Astrocyte (in vitro differentiated cells and primary cell): Measurements from ENCODE around the gene KY. TPM values are rescaled to one million over a fixed set of nuclear protein-coding genes. Genes with fewer than 3 reads are reported as not detected.

Source experiments
- DNase-seq: peaks from one replicate; pipeline ENCODE4 v3.0.0-alpha.2; 2010; ENCODE audit warnings: low read depth
- FAIRE-seq: peaks from 2 replicates; lab custom pipeline; 2011; peaks lifted over from hg19 to GRCh38; lab: Jason Lieb, UNC
- H2AFZ ChIP-seq: 2 replicates; pipeline ENCODE4 v1.6.0; 2012; ENCODE audit warnings: low read depth, low read length, inconsistent platforms
- H3K27ac ChIP-seq: 2 replicates; pipeline ENCODE4 v1.5.1; 2011; ENCODE audit warnings: low read depth, low read length, inconsistent platforms
- H3K27me3 ChIP-seq: 2 replicates; pipeline ENCODE4 v1.6.0; 2011; ENCODE audit warnings: low read length, inconsistent platforms; ENCODE audit not compliant: insufficient read depth
- H3K36me3 ChIP-seq: 2 replicates; pipeline ENCODE4 v1.5.1; 2011; ENCODE audit warnings: low read length, inconsistent platforms; ENCODE audit not compliant: insufficient read depth
- H3K4me1 ChIP-seq: 2 replicates; pipeline ENCODE4 v1.5.1; 2011; ENCODE audit warnings: low read length, inconsistent platforms; ENCODE audit not compliant: insufficient read depth
- H3K4me2 ChIP-seq: 2 replicates; pipeline ENCODE4 v1.6.0; 2012; ENCODE audit warnings: low read length, inconsistent platforms
- H3K4me3 ChIP-seq: 2 replicates; pipeline ENCODE4 v1.5.1; 2011; ENCODE audit warnings: low read depth, mild to moderate bottlenecking, low read length, inconsistent platforms; ENCODE audit not compliant: insufficient read depth
- H3K79me2 ChIP-seq: 2 replicates; pipeline ENCODE4 v1.6.0; 2012; ENCODE audit warnings: mild to moderate bottlenecking, low read length, inconsistent platforms; ENCODE audit not compliant: insufficient read depth
- H3K9ac ChIP-seq: 2 replicates; pipeline ENCODE4 v1.6.0; 2012; ENCODE audit warnings: mild to moderate bottlenecking, low read length, inconsistent platforms
- H3K9me3 ChIP-seq: 2 replicates; pipeline ENCODE4 v1.5.1; 2012; ENCODE audit warnings: low read depth, mild to moderate bottlenecking, low read length, inconsistent platforms; ENCODE audit not compliant: insufficient read depth
- H4K20me1 ChIP-seq: 2 replicates; pipeline ENCODE4 v1.6.0; 2012; ENCODE audit warnings: low read length, inconsistent platforms; ENCODE audit not compliant: insufficient read depth
- H3K27ac Mint-ChIP-seq: one replicate; pipeline ENCODE4 v1.8.0; 2021; ENCODE audit warnings: mild to moderate bottlenecking, mixed read lengths; ENCODE audit not compliant: unreplicated experiment
- H3K27me3 Mint-ChIP-seq: one replicate; pipeline ENCODE4 v1.8.0; 2021; ENCODE audit warnings: low read depth, mixed read lengths; ENCODE audit not compliant: unreplicated experiment
- H3K36me3 Mint-ChIP-seq: one replicate; pipeline ENCODE4 v1.8.0; 2021; ENCODE audit warnings: low read depth, mixed read lengths; ENCODE audit not compliant: unreplicated experiment
- H3K4me1 Mint-ChIP-seq: one replicate; pipeline ENCODE4 v1.8.0; 2021; ENCODE audit warnings: low read depth, mixed read lengths; ENCODE audit not compliant: unreplicated experiment
- H3K4me3 Mint-ChIP-seq: one replicate; pipeline ENCODE4 v1.8.0; 2021; ENCODE audit warnings: mild to moderate bottlenecking, moderate library complexity, mixed read lengths; ENCODE audit not compliant: unreplicated experiment
- H3K9me3 Mint-ChIP-seq: one replicate; pipeline ENCODE4 v1.8.0; 2021; ENCODE audit warnings: mild to moderate bottlenecking, mixed read lengths; ENCODE audit not compliant: unreplicated experiment
- EZH2 ChIP-seq: IDR thresholded peaks from 2 replicates; pipeline ENCODE4 v1.6.1; 2012; ENCODE audit warnings: mild to moderate bottlenecking, low read length, inconsistent platforms; ENCODE audit not compliant: insufficient read depth
- total RNA-seq: library from RNA; stranded (reverse); gene quantifications from 2 replicates; pipeline ENCODE4 v1.2.1, GENCODE V29; 2021
- TF ChIP-seq, protein P1 (sequence below): IDR thresholded peaks from 2 replicates; pipeline ENCODE4 v1.5.1; 2011; ENCODE audit warnings: low read depth, mild to moderate bottlenecking, inconsistent platforms, low read length, moderate library complexity; ENCODE audit not compliant: insufficient read depth

KY gene
- total RNA-seq, 1 donor from 2014 or later, result 0.11 TPM

GRCh38 chr3:134563601-134564000 is 87.2 kb downstream of the KY start:
- Mint-ChIP-seq H3K4me1 (no peaks in the 10 kb centered on the region), H3K27ac (no peak overlapping the region), H3K27me3 (no peaks in the 10 kb centered on the region), H3K9me3 (peaks cover 7% of the 10 kb centered on the region), H3K36me3 (peaks cover 19% of the 10 kb centered on the region), H3K4me3 (no peak overlapping the region)
- Histone ChIP-seq H3K4me3 (no peak overlapping the region), H4K20me1 (no peaks in the 10 kb centered on the region), H3K9me3 (no peaks in the 10 kb centered on the region), H3K36me3 (no peaks in the 10 kb centered on the region), H3K4me2 (no peak overlapping the region), H3K9ac (no peak overlapping the region), H2AFZ (no peak overlapping the region), H3K27me3 (no peaks in the 10 kb centered on the region), H3K27ac (no peak overlapping the region), H3K4me1 (no peaks in the 10 kb centered on the region), H3K79me2 (no peaks in the 10 kb centered on the region)
- DNase-seq, result no peak
- FAIRE-seq, result no peak
- TF ChIP-seq, protein P1, sequence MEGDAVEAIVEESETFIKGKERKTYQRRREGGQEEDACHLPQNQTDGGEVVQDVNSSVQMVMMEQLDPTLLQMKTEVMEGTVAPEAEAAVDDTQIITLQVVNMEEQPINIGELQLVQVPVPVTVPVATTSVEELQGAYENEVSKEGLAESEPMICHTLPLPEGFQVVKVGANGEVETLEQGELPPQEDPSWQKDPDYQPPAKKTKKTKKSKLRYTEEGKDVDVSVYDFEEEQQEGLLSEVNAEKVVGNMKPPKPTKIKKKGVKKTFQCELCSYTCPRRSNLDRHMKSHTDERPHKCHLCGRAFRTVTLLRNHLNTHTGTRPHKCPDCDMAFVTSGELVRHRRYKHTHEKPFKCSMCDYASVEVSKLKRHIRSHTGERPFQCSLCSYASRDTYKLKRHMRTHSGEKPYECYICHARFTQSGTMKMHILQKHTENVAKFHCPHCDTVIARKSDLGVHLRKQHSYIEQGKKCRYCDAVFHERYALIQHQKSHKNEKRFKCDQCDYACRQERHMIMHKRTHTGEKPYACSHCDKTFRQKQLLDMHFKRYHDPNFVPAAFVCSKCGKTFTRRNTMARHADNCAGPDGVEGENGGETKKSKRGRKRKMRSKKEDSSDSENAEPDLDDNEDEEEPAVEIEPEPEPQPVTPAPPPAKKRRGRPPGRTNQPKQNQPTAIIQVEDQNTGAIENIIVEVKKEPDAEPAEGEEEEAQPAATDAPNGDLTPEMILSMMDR, result no peak
- no peak for TF ChIP-seq EZH2

GRCh38 chr3:134562055-134562454 is 88.8 kb downstream of the KY start:
- no peak overlapping the region for H3K27ac Mint-ChIP-seq
- DNase-seq (no peak), FAIRE-seq (no peak)
- Histone ChIP-seq H3K27ac (no peak overlapping the region), H3K9me3 (no peaks in the 10 kb centered on the region), H3K9ac (no peak overlapping the region), H3K79me2 (no peaks in the 10 kb centered on the region), H3K27me3 (no peaks in the 10 kb centered on the region), H3K4me2 (no peak overlapping the region), H3K4me3 (no peak overlapping the region), H3K36me3 (no peaks in the 10 kb centered on the region), H3K4me1 (no peaks in the 10 kb centered on the region), H4K20me1 (no peaks in the 10 kb centered on the region), H2AFZ (no peak overlapping the region)
- no peaks in the 10 kb centered on the region for H3K4me1 Mint-ChIP-seq
- TF ChIP-seq EZH2, result no peak
- TF ChIP-seq, protein P1, result no peak
- H3K9me3 Mint-ChIP-seq, result peaks cover 6% of the 10 kb centered on the region
- H3K4me3 Mint-ChIP-seq, result no peak overlapping the region
- no peaks in the 10 kb centered on the region for H3K27me3 Mint-ChIP-seq
- peaks cover 19% of the 10 kb centered on the region for H3K36me3 Mint-ChIP-seq

DNA sequence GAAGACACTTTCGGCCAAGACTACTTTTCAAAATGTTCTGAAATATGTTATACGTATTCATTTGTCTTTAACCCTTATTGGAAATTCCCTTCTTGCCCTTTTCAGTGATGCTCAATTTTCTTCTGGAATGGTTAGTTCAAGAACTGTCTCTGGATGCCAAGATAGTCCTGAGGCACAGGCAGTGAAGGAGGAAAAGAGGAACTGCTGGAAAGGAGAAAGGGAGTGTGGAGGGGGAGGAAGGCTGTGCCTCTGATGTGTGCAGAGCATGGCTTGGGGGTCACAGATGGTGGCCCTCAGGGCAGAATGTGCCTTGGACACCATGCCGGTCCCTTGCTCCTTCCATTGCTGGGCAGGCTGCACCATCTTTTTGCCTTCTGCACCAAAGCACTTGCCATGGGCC is 91.2 kb downstream of the KY start:
- Histone ChIP-seq H3K27ac (no peak overlapping the region), H3K79me2 (no peaks in the 10 kb centered on the region), H3K4me2 (no peak overlapping the region), H3K4me3 (no peak overlapping the region), H4K20me1 (no peaks in the 10 kb centered on the region), H3K9me3 (no peaks in the 10 kb centered on the region), H3K36me3 (no peaks in the 10 kb centered on the region), H2AFZ (no peak overlapping the region), H3K27me3 (no peaks in the 10 kb centered on the region), H3K9ac (no peak overlapping the region), H3K4me1 (no peaks in the 10 kb centered on the region)
- Mint-ChIP-seq H3K4me3 (no peak overlapping the region), H3K36me3 (peaks cover 19% of the 10 kb centered on the region), H3K27ac (no peak overlapping the region), H3K27me3 (no peaks in the 10 kb centered on the region), H3K4me1 (no peaks in the 10 kb centered on the region), H3K9me3 (peaks cover 4% of the 10 kb centered on the region)
- DNase-seq (no peak), FAIRE-seq (no peak)
- no peak for TF ChIP-seq EZH2
- TF ChIP-seq, protein P1, result no peak

Other genes starting within 250 kb of the KY start
- 52.5 and 61.0 TPM in 2 replicates for gene ANAPC13, start 165.0 kb downstream of the KY start, total RNA-seq
- 20.2 and 21.3 TPM in 2 replicates for gene CEP63, start 165.0 kb downstream of the KY start, total RNA-seq
- gene EPHB1, start 144.2 kb upstream of the KY start, total RNA-seq, result 1.9 and 4.1 TPM in 2 replicates